ENCODE results near the gene ESD. TPM values are rescaled to one million over a fixed set of nuclear protein-coding genes. Genes with fewer than 3 reads are reported as not detected.

The ESD gene
- total RNA-seq, 1 experiment from 2014 or later: 68.3 TPM

DNA sequence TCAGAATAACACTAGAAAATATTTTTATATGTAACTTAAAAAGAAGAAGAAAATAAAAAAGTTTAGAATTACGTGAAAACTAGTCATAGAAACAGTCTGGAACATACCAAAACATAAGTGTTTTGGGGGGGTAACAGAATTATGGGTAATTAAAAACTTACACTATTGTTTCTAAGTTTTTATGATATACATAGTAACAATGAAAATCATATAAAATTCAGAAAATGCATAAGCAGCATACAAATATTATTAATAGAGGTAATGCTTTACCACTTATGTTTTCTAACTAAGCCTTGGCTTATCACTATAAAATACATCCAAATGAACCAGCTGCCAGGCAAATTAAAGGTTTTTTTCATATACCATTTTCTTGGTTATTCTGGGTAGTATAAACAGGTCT is 14.9 kb downstream of the ESD start:
- Histone ChIP-seq H3K9me3 (ENCODE audit: control insufficient read depth, insufficient read depth, low read depth, low read length) (no peaks in the 10 kb centered on the region), H3K27ac (ENCODE audit: low read length) (no peak overlapping the region), H3K4me3 (ENCODE audit: low read depth in 2 of 2, low read length in 2 of 2) (no peak overlapping the region), H3K27me3 (ENCODE audit: control insufficient read depth, insufficient read depth, low read length) (no peaks in the 10 kb centered on the region), H3K36me3 (ENCODE audit: control insufficient read depth, insufficient read depth, low read length) (peaks cover 45% of the 10 kb centered on the region), H3K4me1 (ENCODE audit: control insufficient read depth, insufficient read depth, low read length) (no peaks in the 10 kb centered on the region)
- POLR2A ChIA-PET: no interaction called here
- BruUV-seq (replicated peaks): no TSS peak
- TF ChIP-seq SIN3A (IDR thresholded peaks at IDR 0.05; ENCODE audit: borderline replicate concordance, insufficient read depth, low read depth, low read length) (no peak), POLR2AphosphoS5 (IDR thresholded peaks at IDR 0.05; ENCODE audit: low read depth, low read length) (no peak)
- TF ChIP-seq, protein P1, sequence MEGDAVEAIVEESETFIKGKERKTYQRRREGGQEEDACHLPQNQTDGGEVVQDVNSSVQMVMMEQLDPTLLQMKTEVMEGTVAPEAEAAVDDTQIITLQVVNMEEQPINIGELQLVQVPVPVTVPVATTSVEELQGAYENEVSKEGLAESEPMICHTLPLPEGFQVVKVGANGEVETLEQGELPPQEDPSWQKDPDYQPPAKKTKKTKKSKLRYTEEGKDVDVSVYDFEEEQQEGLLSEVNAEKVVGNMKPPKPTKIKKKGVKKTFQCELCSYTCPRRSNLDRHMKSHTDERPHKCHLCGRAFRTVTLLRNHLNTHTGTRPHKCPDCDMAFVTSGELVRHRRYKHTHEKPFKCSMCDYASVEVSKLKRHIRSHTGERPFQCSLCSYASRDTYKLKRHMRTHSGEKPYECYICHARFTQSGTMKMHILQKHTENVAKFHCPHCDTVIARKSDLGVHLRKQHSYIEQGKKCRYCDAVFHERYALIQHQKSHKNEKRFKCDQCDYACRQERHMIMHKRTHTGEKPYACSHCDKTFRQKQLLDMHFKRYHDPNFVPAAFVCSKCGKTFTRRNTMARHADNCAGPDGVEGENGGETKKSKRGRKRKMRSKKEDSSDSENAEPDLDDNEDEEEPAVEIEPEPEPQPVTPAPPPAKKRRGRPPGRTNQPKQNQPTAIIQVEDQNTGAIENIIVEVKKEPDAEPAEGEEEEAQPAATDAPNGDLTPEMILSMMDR (IDR thresholded peaks at IDR 0.05): no peak
- TF ChIP-seq, protein P2, sequence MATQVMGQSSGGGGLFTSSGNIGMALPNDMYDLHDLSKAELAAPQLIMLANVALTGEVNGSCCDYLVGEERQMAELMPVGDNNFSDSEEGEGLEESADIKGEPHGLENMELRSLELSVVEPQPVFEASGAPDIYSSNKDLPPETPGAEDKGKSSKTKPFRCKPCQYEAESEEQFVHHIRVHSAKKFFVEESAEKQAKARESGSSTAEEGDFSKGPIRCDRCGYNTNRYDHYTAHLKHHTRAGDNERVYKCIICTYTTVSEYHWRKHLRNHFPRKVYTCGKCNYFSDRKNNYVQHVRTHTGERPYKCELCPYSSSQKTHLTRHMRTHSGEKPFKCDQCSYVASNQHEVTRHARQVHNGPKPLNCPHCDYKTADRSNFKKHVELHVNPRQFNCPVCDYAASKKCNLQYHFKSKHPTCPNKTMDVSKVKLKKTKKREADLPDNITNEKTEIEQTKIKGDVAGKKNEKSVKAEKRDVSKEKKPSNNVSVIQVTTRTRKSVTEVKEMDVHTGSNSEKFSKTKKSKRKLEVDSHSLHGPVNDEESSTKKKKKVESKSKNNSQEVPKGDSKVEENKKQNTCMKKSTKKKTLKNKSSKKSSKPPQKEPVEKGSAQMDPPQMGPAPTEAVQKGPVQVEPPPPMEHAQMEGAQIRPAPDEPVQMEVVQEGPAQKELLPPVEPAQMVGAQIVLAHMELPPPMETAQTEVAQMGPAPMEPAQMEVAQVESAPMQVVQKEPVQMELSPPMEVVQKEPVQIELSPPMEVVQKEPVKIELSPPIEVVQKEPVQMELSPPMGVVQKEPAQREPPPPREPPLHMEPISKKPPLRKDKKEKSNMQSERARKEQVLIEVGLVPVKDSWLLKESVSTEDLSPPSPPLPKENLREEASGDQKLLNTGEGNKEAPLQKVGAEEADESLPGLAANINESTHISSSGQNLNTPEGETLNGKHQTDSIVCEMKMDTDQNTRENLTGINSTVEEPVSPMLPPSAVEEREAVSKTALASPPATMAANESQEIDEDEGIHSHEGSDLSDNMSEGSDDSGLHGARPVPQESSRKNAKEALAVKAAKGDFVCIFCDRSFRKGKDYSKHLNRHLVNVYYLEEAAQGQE (IDR thresholded peaks at IDR 0.05; ENCODE audit: insufficient read depth in 1 of 2, low read depth in 2 of 2, low read length in 1 of 2): no peak
- no peak for DNase-seq (ENCODE audit: low read depth, low spot score)
- in situ Hi-C loops (cut with HindIII; ENCODE audit: low pct_unique_long_range_greater_than_20kb, low sequenced_read_pairs) (no loop called here), intact Hi-C loops (cut with micrococcal nuclease; ENCODE audit: unreplicated experiment) (no loop called here)
- ATAC-seq: no peak
- CTCF ChIA-PET: no interaction called here

DNA sequence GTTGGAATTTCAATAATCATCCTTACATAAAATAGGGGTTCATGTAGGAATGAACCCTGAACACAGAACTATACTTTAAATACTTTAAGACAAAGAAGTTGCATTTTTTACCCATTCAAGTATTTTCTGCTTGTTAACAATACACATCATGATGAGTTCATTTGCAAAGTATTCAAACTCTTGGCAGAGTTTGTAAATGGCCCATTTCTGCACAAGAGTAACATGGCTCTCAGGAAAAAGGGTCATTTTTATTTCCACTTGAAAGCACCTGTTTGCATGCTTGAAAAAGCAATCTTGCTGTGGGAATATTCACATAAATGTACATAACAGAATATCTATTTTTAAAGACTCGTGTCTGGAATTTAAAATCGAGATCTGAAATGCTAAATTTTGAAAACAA is 18.1 kb downstream of the ESD start:
- ChIA-PET CTCF (no interaction called here), POLR2A (no interaction called here)
- Histone ChIP-seq H3K9me3 (ENCODE audit: control insufficient read depth, insufficient read depth, low read depth, low read length) (no peaks in the 10 kb centered on the region), H3K27ac (ENCODE audit: low read length) (no peak overlapping the region), H3K27me3 (ENCODE audit: control insufficient read depth, insufficient read depth, low read length) (no peaks in the 10 kb centered on the region), H3K4me1 (ENCODE audit: control insufficient read depth, insufficient read depth, low read length) (no peaks in the 10 kb centered on the region), H3K4me3 (ENCODE audit: low read depth in 2 of 2, low read length in 2 of 2) (no peak overlapping the region), H3K36me3 (ENCODE audit: control insufficient read depth, insufficient read depth, low read length) (peaks cover 48% of the 10 kb centered on the region)
- no peak for DNase-seq (ENCODE audit: low read depth, low spot score)
- in situ Hi-C loops (cut with HindIII; ENCODE audit: low pct_unique_long_range_greater_than_20kb, low sequenced_read_pairs) (no loop called here), intact Hi-C loops (cut with micrococcal nuclease; ENCODE audit: unreplicated experiment) (no loop called here)
- no peak for TF ChIP-seq SIN3A (IDR thresholded peaks at IDR 0.05; ENCODE audit: borderline replicate concordance, insufficient read depth, low read depth, low read length)
- TF ChIP-seq, protein P1 (IDR thresholded peaks at IDR 0.05): no peak
- TF ChIP-seq TCF7L2 (IDR thresholded peaks at IDR 0.05; ENCODE audit: low read depth, low read length): no peak
- TF ChIP-seq POLR2AphosphoS5 (IDR thresholded peaks at IDR 0.05; ENCODE audit: low read depth, low read length): no peak
- TF ChIP-seq, protein P2 (IDR thresholded peaks at IDR 0.05; ENCODE audit: insufficient read depth in 1 of 2, low read depth in 2 of 2, low read length in 1 of 2): no peak
- no peak for ATAC-seq
- BruUV-seq (replicated peaks): no TSS peak
